Mucosa of rectum (tissue), 2 donors: Measurements from ENCODE around the gene AIG1.

Experiments used
- H3K27ac ChIP-seq, 2 donors: one replicate each; pipeline ENCODE4 v1.7.0; 2013; ENCODE audit warnings: inconsistent platforms in 2 of 2, low read depth in 2 of 2, low read length in 2 of 2
- H3K27me3 ChIP-seq, 2 donors: one replicate each; pipeline ENCODE4 v1.7.0; 2013; ENCODE audit warnings: low read length in 2 of 2; ENCODE audit not compliant: control insufficient read depth in 2 of 2, insufficient read depth in 2 of 2
- H3K36me3 ChIP-seq, 2 donors: one replicate each; pipeline ENCODE4 v1.7.0; 2013; ENCODE audit warnings: low read length in 2 of 2; ENCODE audit not compliant: control insufficient read depth in 2 of 2, insufficient read depth in 2 of 2
- H3K4me1 ChIP-seq, 2 donors: one replicate each; pipeline ENCODE4 v1.7.0; 2013; ENCODE audit warnings: low read length in 2 of 2, mild to moderate bottlenecking in 1 of 2; ENCODE audit not compliant: control insufficient read depth in 2 of 2, insufficient read depth in 2 of 2
- H3K4me3 ChIP-seq, 2 donors: one replicate each; pipeline ENCODE4 v1.7.0; 2013; ENCODE audit warnings: low read length in 2 of 2
- H3K9ac ChIP-seq, 2 donors: one replicate each; pipeline ENCODE4 v1.7.0; 2013; ENCODE audit warnings: low read length in 2 of 2, low read depth in 1 of 2, mild to moderate bottlenecking in 1 of 2
- H3K9me3 ChIP-seq, 2 donors: one replicate each; pipeline ENCODE4 v1.7.0; 2013; ENCODE audit warnings: low read length in 2 of 2; ENCODE audit not compliant: control insufficient read depth in 2 of 2
- donor health status: healthy.
- donor health status: Normal muscosa, but diverticular disease.

The AIG1 gene

GRCh38 chr6:143092768-143093167, 32.1 kb downstream of the AIG1 start:
- H3K27ac ChIP-seq, result no peak overlapping the region
- no peaks in the 10 kb centered on the region for H3K27me3 ChIP-seq
- H3K36me3 ChIP-seq, result no peaks in the 10 kb centered on the region
- H3K4me1 ChIP-seq, result no peaks in the 10 kb centered on the region
- no peaks in the 10 kb centered on the region for H3K9me3 ChIP-seq
- H3K4me3 ChIP-seq, result no peak overlapping the region
- H3K9ac ChIP-seq, result no peak overlapping the region

DNA sequence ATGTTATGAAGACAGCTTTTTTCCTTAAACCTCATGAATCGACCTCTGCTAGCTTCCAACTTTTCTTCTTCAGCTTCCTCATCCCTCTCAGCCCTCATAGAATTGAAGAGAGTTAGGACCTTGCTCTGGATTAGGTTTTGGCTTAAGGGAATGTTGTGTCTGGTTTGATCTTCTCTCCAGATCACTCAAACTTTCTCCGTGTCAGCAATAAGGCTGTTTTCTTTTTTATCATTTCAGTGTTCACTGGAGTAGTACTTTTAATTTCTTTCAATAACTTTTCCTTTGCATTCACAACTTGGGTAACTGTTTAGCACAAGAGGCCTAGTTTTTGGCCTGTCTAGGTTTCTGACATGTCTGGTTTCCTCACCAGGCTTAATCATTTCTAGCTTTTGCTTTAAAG, 32.6 kb downstream of the AIG1 start:
- Histone ChIP-seq H3K36me3 (no peaks in the 10 kb centered on the region), H3K4me1 (no peaks in the 10 kb centered on the region), H3K4me3 (no peak overlapping the region), H3K27me3 (no peaks in the 10 kb centered on the region), H3K9me3 (no peaks in the 10 kb centered on the region), H3K9ac (no peak overlapping the region), H3K27ac (no peak overlapping the region)

GRCh38 chr6:143096403-143096802, 35.7 kb downstream of the AIG1 start:
- Histone ChIP-seq H3K36me3 (no peaks in the 10 kb centered on the region), H3K9me3 (no peaks in the 10 kb centered on the region), H3K9ac (no peak overlapping the region), H3K27me3 (no peaks in the 10 kb centered on the region), H3K4me3 (no peak overlapping the region), H3K27ac (no peak overlapping the region), H3K4me1 (no peaks in the 10 kb centered on the region)

DNA sequence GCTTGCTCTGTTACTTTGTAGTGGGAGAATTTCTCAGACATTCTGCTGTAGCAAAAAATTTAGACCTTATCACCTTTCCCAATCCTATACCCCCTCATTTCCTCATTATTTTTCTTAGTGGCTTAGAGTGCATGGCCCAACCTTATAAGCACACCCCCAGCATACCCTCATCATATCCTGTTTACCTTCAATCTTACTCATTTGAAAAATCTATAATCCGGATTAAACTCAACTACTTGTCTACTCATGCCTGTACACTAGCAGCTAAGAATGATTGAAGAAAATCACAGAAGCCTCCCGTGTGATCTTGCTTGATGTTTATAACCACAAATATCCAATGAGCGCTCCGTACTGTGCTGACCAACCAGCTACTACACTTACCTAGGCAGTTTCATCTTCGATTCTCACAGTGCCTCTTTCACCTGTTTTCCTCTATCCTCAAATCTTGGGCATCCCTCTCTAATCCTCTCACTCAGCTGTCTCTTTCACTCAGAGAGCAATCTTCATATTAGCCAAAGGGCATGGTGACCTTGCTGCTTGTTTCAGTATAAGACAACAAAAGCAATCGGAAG, 36.6 kb downstream of the AIG1 start:
- Histone ChIP-seq H3K27me3 (no peaks in the 10 kb centered on the region), H3K9ac (no peak overlapping the region), H3K27ac (no peak overlapping the region), H3K4me1 (no peaks in the 10 kb centered on the region), H3K36me3 (no peaks in the 10 kb centered on the region), H3K9me3 (no peaks in the 10 kb centered on the region), H3K4me3 (peak overlapping the region in 1 of 2 donors; percentile 4)

- no peaks in the 10 kb centered on the region for H3K4me1 ChIP-seq
- H3K27me3 ChIP-seq, result no peaks in the 10 kb centered on the region
- H3K27ac ChIP-seq, result no peak overlapping the region
- H3K4me3 ChIP-seq, result no peak overlapping the region
- H3K9me3 ChIP-seq, result no peaks in the 10 kb centered on the region
- H3K36me3 ChIP-seq, result no peaks in the 10 kb centered on the region
- no peak overlapping the region for H3K9ac ChIP-seq
Measured at GRCh38 chr6:143098054-143098671, 37.5 kb downstream of the AIG1 start.

GRCh38 chr6:143099647-143100046, 39.0 kb downstream of the AIG1 start:
- no peaks in the 10 kb centered on the region for H3K4me1 ChIP-seq
- H3K36me3 ChIP-seq, result no peaks in the 10 kb centered on the region
- no peaks in the 10 kb centered on the region for H3K27me3 ChIP-seq
- no peak overlapping the region for H3K27ac ChIP-seq
- H3K9ac ChIP-seq, result no peak overlapping the region
- H3K4me3 ChIP-seq, result no peak overlapping the region
- no peaks in the 10 kb centered on the region for H3K9me3 ChIP-seq

- Histone ChIP-seq H3K4me3 (no peak overlapping the region), H3K27me3 (no peaks in the 10 kb centered on the region), H3K9me3 (no peaks in the 10 kb centered on the region), H3K27ac (no peak overlapping the region), H3K4me1 (no peaks in the 10 kb centered on the region), H3K9ac (no peak overlapping the region), H3K36me3 (no peaks in the 10 kb centered on the region)
Measured at GRCh38 chr6:143100429-143100828, 39.7 kb downstream of the AIG1 start.

GRCh38 chr6:143103916-143104315, 43.2 kb downstream of the AIG1 start:
- H3K36me3 ChIP-seq, result no peaks in the 10 kb centered on the region
- H3K27me3 ChIP-seq, result no peaks in the 10 kb centered on the region
- H3K9me3 ChIP-seq, result no peaks in the 10 kb centered on the region

GRCh38 chr6:143107440-143107839, 46.8 kb downstream of the AIG1 start:
- no peak overlapping the region for H3K9ac ChIP-seq
- H3K4me3 ChIP-seq, result no peak overlapping the region
- no peaks in the 10 kb centered on the region for H3K9me3 ChIP-seq
- H3K4me1 ChIP-seq, result no peaks in the 10 kb centered on the region
- no peak overlapping the region for H3K27ac ChIP-seq
- no peaks in the 10 kb centered on the region for H3K27me3 ChIP-seq
- H3K36me3 ChIP-seq, result no peaks in the 10 kb centered on the region

More at GRCh38 chr6:143103916-143104315, 43.2 kb downstream of the AIG1 start:
- Histone ChIP-seq H3K4me1 (no peaks in the 10 kb centered on the region), H3K9ac (no peak overlapping the region), H3K4me3 (no peak overlapping the region), H3K27ac (no peak overlapping the region)

- H3K36me3 ChIP-seq, result no peaks in the 10 kb centered on the region
- no peaks in the 10 kb centered on the region for H3K4me1 ChIP-seq
- H3K4me3 ChIP-seq, result no peak overlapping the region
- H3K9me3 ChIP-seq, result no peaks in the 10 kb centered on the region
- H3K9ac ChIP-seq, result no peak overlapping the region
- H3K27me3 ChIP-seq, result no peaks in the 10 kb centered on the region
- H3K27ac ChIP-seq, result no peak overlapping the region
Measured at GRCh38 chr6:143107911-143108761, 47.4 kb downstream of the AIG1 start.
